PC-9 (cell line): ENCODE results near the gene SGSH.

Experiments used
- EZH2 ChIP-seq: fragments of 200-600 bp; sonication (generic); IDR thresholded peaks from 2 replicates; pipeline ENCODE4 v1.8.0; 2017; ENCODE audit warnings: antibody characterized with exemption, low read depth
- TF ChIP-seq, protein P1 (sequence below): fragments of 200-600 bp; sonication (generic); conservative IDR thresholded peaks from 2 replicates; pipeline ENCODE4 v1.6.1; 2017; ENCODE audit warnings: mixed run types, antibody characterized with exemption, mild to moderate bottlenecking, moderate library complexity

DNA sequence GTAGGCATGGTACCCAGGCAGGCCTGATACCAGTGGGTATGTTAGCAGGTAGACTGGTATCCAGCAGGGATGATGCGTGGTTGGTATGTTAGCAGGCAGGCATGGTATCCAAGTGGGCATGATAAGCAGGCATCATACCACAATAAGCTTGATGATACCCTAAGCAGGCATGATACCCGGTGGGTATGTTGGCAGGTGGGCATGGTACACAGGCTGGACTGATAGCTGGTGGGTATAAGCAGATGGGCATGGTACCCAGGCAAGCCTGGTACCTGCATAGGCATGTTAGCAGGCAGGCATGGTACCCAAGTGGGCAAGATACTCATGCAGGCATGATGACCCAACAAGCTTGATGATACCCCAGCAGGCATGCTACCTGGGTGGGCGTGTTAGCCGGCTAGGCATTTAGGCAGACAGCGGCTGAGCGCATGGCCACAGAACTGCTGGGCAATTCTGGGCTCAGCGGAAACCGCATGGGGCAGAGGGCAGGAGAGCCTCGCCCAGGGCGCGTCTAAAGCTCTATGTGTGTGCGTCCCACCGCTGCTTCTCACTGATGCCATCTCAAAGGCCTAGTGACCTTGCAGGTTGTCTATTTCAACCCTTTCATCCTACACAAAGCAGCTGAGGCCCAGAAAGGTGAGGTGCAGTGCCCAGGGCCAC, 2.3 kb downstream of the SGSH start:
- TF ChIP-seq EZH2 = no peak
- TF ChIP-seq, protein P1, sequence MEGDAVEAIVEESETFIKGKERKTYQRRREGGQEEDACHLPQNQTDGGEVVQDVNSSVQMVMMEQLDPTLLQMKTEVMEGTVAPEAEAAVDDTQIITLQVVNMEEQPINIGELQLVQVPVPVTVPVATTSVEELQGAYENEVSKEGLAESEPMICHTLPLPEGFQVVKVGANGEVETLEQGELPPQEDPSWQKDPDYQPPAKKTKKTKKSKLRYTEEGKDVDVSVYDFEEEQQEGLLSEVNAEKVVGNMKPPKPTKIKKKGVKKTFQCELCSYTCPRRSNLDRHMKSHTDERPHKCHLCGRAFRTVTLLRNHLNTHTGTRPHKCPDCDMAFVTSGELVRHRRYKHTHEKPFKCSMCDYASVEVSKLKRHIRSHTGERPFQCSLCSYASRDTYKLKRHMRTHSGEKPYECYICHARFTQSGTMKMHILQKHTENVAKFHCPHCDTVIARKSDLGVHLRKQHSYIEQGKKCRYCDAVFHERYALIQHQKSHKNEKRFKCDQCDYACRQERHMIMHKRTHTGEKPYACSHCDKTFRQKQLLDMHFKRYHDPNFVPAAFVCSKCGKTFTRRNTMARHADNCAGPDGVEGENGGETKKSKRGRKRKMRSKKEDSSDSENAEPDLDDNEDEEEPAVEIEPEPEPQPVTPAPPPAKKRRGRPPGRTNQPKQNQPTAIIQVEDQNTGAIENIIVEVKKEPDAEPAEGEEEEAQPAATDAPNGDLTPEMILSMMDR = no peak
